CD14-positive monocyte (primary cell): ENCODE results near the gene APP. TPM values are rescaled to one million over a fixed set of nuclear protein-coding genes. Genes with fewer than 3 reads are reported as not detected.
A peak's percentile ranks its signal among the peaks of the same experiment; 100 is the strongest.

Source experiments
- DNase-seq, 3 donors: peaks; one replicate each; pipeline ENCODE4 v3.0.0-alpha.2; 2011 to 2022
- H2AFZ ChIP-seq: 2 replicates; pipeline ENCODE4 v1.6.0; 2012; ENCODE audit warnings: mild to moderate bottlenecking, low read depth, low read length, inconsistent platforms; ENCODE audit not compliant: insufficient read depth, poor library complexity, severe bottlenecking
- H3K27ac ChIP-seq, 2 donors: 1 replicate in 1 of 2; 2 replicates in 1 of 2; pipeline ENCODE4 v1.5.1; 2012 to 2013; ENCODE audit warnings: low read length in 2 of 2, control low read depth in 1 of 2, inconsistent platforms in 1 of 2, low read depth in 1 of 2, mild to moderate bottlenecking in 1 of 2
- H3K27me3 ChIP-seq, 2 donors: one replicate each; pipeline versions ENCODE4 v1.6.0 to v1.6.1; 2011 to 2013; ENCODE audit warnings: low read length in 2 of 2; ENCODE audit not compliant: control insufficient read depth in 2 of 2, insufficient read depth in 2 of 2
- H3K36me3 ChIP-seq, 2 donors: replicated peaks in 1 of 2; 1 replicate in 1 of 2; 2 replicates in 1 of 2; pipeline versions ENCODE4 v1.5.1 to v1.6.1; 2012 to 2013; ENCODE audit warnings: low read length in 2 of 2, control low read depth in 1 of 2, inconsistent platforms in 1 of 2, mild to moderate bottlenecking in 1 of 2; ENCODE audit not compliant: insufficient read depth in 2 of 2, control insufficient read depth in 1 of 2
- H3K4me1 ChIP-seq, 2 donors: 1 replicate in 1 of 2; 2 replicates in 1 of 2; pipeline versions ENCODE4 v1.5.1 to v1.6.1; 2012 to 2013; ENCODE audit warnings: low read length in 2 of 2, control low read depth in 1 of 2, inconsistent platforms in 1 of 2, mild to moderate bottlenecking in 1 of 2, moderate library complexity in 1 of 2; ENCODE audit not compliant: insufficient read depth in 2 of 2, control insufficient read depth in 1 of 2
- H3K4me2 ChIP-seq: replicated peaks from 2 replicates; pipeline ENCODE3; 2012; ENCODE audit warnings: low read length, moderate library complexity, mild to moderate bottlenecking; ENCODE audit not compliant: poor library complexity, severe bottlenecking; ENCODE audit errors: extremely low read depth
- H3K4me3 ChIP-seq, 3 experiments: fragments of 200-600 bp in 1 of 3; sonication (generic) in 1 of 3; replicated peaks in 1 of 3; 1 replicate in 2 of 3; 2 replicates in 1 of 3; pipeline ENCODE4 v1.5.1; 2011 to 2013; ENCODE audit warnings: low read length in 3 of 3, mild to moderate bottlenecking in 3 of 3, control low read depth in 2 of 3, low read depth in 2 of 3, inconsistent platforms in 1 of 3, moderate library complexity in 1 of 3
- H3K79me2 ChIP-seq: 2 replicates; pipeline ENCODE4 v1.6.0; 2012; ENCODE audit warnings: mild to moderate bottlenecking, control low read depth, inconsistent platforms, low read length, moderate library complexity; ENCODE audit not compliant: insufficient read depth
- H3K9ac ChIP-seq: 2 replicates; pipeline ENCODE4 v1.6.0; 2017; ENCODE audit warnings: low read length, mild to moderate bottlenecking; ENCODE audit not compliant: insufficient read depth, poor library complexity, severe bottlenecking
- H3K9me3 ChIP-seq, 2 donors: replicated peaks in 1 of 2; 1 replicate in 1 of 2; 2 replicates in 1 of 2; pipeline versions ENCODE4 v1.5.1 to v1.6.1; 2012 to 2013; ENCODE audit warnings: low read length in 2 of 2, control low read depth in 1 of 2; ENCODE audit not compliant: control insufficient read depth in 1 of 2, insufficient read depth in 1 of 2
- H4K20me1 ChIP-seq: 2 replicates; pipeline ENCODE4 v1.6.0; 2012; ENCODE audit warnings: mild to moderate bottlenecking, low read length, control low read depth, moderate library complexity; ENCODE audit not compliant: insufficient read depth
- H3K27ac Mint-ChIP-seq, 7 donors: one replicate each; pipeline ENCODE4 v1.8.0; 2020; ENCODE audit warnings: mild to moderate bottlenecking in 7 of 7, mixed read lengths in 7 of 7, moderate library complexity in 6 of 7, inconsistent platforms in 2 of 7
- H3K27me3 Mint-ChIP-seq, 3 donors: one replicate each; pipeline ENCODE4 v1.8.0; 2021 to 2022; ENCODE audit warnings: low read depth in 3 of 3, mild to moderate bottlenecking in 3 of 3, mixed read lengths in 3 of 3, moderate library complexity in 3 of 3, inconsistent platforms in 1 of 3
- H3K36me3 Mint-ChIP-seq, 2 donors: one replicate each; pipeline ENCODE4 v1.8.0; 2020; ENCODE audit warnings: mixed read lengths in 2 of 2, inconsistent platforms in 1 of 2, mild to moderate bottlenecking in 1 of 2
- H3K4me1 Mint-ChIP-seq: one replicate; pipeline ENCODE4 v1.8.0; 2020; ENCODE audit warnings: mild to moderate bottlenecking, mixed read lengths
- H3K4me3 Mint-ChIP-seq, 2 donors: one replicate each; pipeline ENCODE4 v1.8.0; 2020; ENCODE audit warnings: mild to moderate bottlenecking in 2 of 2, mixed read lengths in 2 of 2, moderate library complexity in 1 of 2
- H3K9me3 Mint-ChIP-seq, 7 donors: one replicate each; pipeline ENCODE4 v1.8.0; 2020 to 2022; ENCODE audit warnings: mixed read lengths in 7 of 7, mild to moderate bottlenecking in 6 of 7, moderate library complexity in 6 of 7, inconsistent platforms in 2 of 7
- WGBS: methylation state at CpG from one replicate; pipeline ENCODE4 v1.1.5; 2013; ENCODE audit warnings: missing lambda C conversion rate; ENCODE audit not compliant: insufficient coverage; 5-methylcytosine and 5-hydroxymethylcytosine counted together
- intact Hi-C, 2 donors: fragments of 100-400 bp; cut with micrococcal nuclease; formaldehyde crosslinking; loops; one replicate each; pipeline versions ENCODE4 v1.15.0 to v1.15.1; 2023
- polyA plus RNA-seq, 3 donors: library from polyadenylated mRNA; depleted of rRNA in 1 of 3; unstranded in 2 of 3; stranded (reverse) in 1 of 3; fragments of 300-500 nt in 2 of 3; fragments of >200 nt in 1 of 3; fragmentation: Illumina TruSeq in 2 of 3; gene quantifications; 1 replicate in 2 of 3; 2 replicates in 1 of 3; pipeline ENCODE4 v1.2.3, GENCODE V29; 2012 to 2021
- TF ChIP-seq, protein P1 (sequence below): fragments of 200-600 bp; IDR thresholded peaks from one replicate; pipeline ENCODE4 v1.8.0; 2022; ENCODE audit warnings: antibody characterized with exemption, mild to moderate bottlenecking

Gene APP
- polyA plus RNA-seq, 3 donors = 28.0 to 118 (median 35.1) TPM

DNA sequence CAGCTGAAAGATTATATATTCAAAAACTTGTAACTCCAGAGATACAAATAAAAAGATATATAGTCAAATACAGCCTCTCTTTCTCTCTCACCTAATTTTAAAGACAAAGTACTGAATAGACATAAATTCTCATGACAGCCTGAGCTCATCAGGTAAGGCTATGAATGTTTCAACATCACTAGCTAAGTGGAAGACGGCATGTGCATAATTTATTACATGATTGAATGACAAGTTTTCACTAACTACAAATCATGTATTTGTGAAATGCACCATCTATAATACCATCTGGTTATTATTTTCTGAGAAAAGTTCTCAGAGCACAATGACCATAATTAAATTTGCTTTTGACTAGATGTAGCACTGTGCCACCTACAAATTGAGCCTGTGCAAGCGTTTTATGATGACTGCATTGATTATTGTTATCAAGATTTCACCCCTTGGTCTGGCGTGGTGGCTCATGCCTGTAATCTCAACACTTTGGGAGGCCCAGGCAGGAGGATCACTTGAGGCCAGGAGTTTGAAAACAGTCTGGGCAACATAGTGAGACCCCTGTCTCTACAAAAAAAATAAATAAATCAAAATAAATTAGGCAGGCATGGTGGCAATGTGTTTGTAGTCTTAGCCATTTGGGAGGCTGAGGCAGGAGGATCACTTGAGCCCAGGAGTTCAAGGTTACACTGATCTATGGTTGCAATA lies 128.2 kb downstream of the APP start:
- Histone ChIP-seq H3K36me3 (peaks cover 8 to 44% of the 10 kb centered on the region in 2 donors), H3K79me2 (no peaks in the 10 kb centered on the region), H2AFZ (no peak overlapping the region), H4K20me1 (no peaks in the 10 kb centered on the region), H3K9ac (no peak overlapping the region), H3K9me3 (no peaks in the 10 kb centered on the region), H3K4me1 (no peaks in the 10 kb centered on the region), H3K4me2 (no peak overlapping the region), H3K4me3 (no peak overlapping the region), H3K27me3 (no peaks in the 10 kb centered on the region), H3K27ac (no peak overlapping the region)
- intact Hi-C loops = no loop called here
- TF ChIP-seq, protein P1, sequence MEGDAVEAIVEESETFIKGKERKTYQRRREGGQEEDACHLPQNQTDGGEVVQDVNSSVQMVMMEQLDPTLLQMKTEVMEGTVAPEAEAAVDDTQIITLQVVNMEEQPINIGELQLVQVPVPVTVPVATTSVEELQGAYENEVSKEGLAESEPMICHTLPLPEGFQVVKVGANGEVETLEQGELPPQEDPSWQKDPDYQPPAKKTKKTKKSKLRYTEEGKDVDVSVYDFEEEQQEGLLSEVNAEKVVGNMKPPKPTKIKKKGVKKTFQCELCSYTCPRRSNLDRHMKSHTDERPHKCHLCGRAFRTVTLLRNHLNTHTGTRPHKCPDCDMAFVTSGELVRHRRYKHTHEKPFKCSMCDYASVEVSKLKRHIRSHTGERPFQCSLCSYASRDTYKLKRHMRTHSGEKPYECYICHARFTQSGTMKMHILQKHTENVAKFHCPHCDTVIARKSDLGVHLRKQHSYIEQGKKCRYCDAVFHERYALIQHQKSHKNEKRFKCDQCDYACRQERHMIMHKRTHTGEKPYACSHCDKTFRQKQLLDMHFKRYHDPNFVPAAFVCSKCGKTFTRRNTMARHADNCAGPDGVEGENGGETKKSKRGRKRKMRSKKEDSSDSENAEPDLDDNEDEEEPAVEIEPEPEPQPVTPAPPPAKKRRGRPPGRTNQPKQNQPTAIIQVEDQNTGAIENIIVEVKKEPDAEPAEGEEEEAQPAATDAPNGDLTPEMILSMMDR = no peak
- no CpG with 5 or more reads among the region's 3 CpGs for WGBS
- H3K36me3 Mint-ChIP-seq = peaks cover 18 to 40% of the 10 kb centered on the region in 2 donors
- H3K4me3 Mint-ChIP-seq = no peak overlapping the region
- H3K27ac Mint-ChIP-seq = no peak overlapping the region
- no peak for DNase-seq
- peaks cover 0 to 3% (median 0%) of the 10 kb centered on the region in 3 donors for H3K27me3 Mint-ChIP-seq
- no peaks in the 10 kb centered on the region for H3K4me1 Mint-ChIP-seq
- no peaks in the 10 kb centered on the region for H3K9me3 Mint-ChIP-seq

DNA sequence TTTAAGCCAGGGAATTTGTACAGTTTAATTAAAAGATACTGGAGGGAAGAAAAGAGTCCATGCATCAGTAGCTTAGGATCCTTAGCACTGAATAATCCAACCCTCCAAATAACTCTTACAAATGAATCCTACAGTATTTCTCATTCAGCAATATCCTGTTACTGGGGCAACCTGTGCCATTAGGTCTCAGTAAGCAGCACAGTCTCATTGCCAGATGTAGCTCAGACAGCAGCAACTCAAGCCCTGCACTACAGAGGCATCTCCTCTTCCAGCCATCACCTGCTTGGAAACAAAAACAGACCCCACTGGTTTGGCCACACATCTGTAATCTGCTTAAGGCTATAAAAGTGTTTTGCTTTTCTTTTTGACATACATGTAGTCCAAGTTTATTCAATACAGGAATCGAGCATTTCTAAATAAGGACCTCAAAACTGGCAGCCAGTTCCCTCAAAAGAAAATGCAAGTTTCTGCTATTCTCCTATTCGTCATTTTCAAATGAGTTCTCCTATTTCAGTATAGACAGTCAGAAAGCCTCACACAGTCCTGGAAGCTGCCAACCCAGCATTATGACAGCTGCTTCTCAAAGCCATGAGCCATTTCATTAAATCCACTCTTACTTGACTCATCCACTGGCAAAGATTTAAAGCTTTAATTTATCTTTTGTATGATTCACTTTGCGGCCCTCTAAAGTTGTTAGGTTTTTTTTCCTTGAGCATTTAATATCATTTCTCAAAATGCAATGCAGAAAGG lies 129.0 kb downstream of the APP start:
- TF ChIP-seq, protein P1 = no peak
- Histone ChIP-seq H3K27ac (no peak overlapping the region), H3K4me1 (no peaks in the 10 kb centered on the region), H3K9ac (no peak overlapping the region), H3K79me2 (no peaks in the 10 kb centered on the region), H3K4me3 (no peak overlapping the region), H2AFZ (no peak overlapping the region), H3K27me3 (no peaks in the 10 kb centered on the region), H3K4me2 (no peak overlapping the region), H3K36me3 (peaks cover 7 to 37% of the 10 kb centered on the region in 2 donors), H3K9me3 (no peaks in the 10 kb centered on the region), H4K20me1 (no peaks in the 10 kb centered on the region)
- H3K27ac Mint-ChIP-seq = peak overlapping the region in 2 of 7 donors; percentile 40 to 50
- no peak overlapping the region for H3K4me3 Mint-ChIP-seq
- 100% methylated on average over 1 of the region's 3 CpGs for WGBS
- DNase-seq = no peak
- peaks cover 0 to 3% (median 0%) of the 10 kb centered on the region in 3 donors for H3K27me3 Mint-ChIP-seq
- no peaks in the 10 kb centered on the region for H3K4me1 Mint-ChIP-seq
- H3K36me3 Mint-ChIP-seq = peaks cover 21 to 37% of the 10 kb centered on the region in 2 donors
- intact Hi-C loops = no loop called here
- no peaks in the 10 kb centered on the region for H3K9me3 Mint-ChIP-seq
